ENCODE measurements around the gene TAAR5. TPM values are rescaled to one million over a fixed set of nuclear protein-coding genes. Genes with fewer than 3 reads are reported as not detected.

TAAR5 gene
- polyA plus RNA-seq, 1 donor (not counting 4 experiments of a cell fraction or from before 2014, with no cell fraction given): not detected

- DNase-seq (ENCODE audit: low read depth, low spot score) (no peak), FAIRE-seq (no peak)
- no peaks in the 10 kb centered on the region for H3K4me1 ChIP-seq (ENCODE audit: control insufficient read depth, extremely low read depth, insufficient read depth, low read length)
- no peaks in the 10 kb centered on the region for H3K36me3 ChIP-seq (ENCODE audit: control insufficient read depth in 2 of 2, extremely low read depth in 1 of 2, insufficient read depth in 2 of 2, low read length in 2 of 2)
- H4K20me1 ChIP-seq (ENCODE audit: control insufficient read depth, extremely low read depth, insufficient read depth, low read length): no peaks in the 10 kb centered on the region
- H3K27ac ChIP-seq (ENCODE audit: control insufficient read depth, insufficient read depth, low read length): no peak overlapping the region
- H3K9me1 ChIP-seq (ENCODE audit: control insufficient read depth, extremely low read depth, insufficient read depth, low read length): no peaks in the 10 kb centered on the region
- H3K27me3 ChIP-seq (ENCODE audit: control insufficient read depth, extremely low read depth, insufficient read depth, low read length): peaks cover 6% of the 10 kb centered on the region
- H3K79me2 ChIP-seq (ENCODE audit: control insufficient read depth, insufficient read depth, low read length): no peaks in the 10 kb centered on the region
- no peak for TF ChIP-seq EZH2 (IDR thresholded peaks at IDR 0.05; ENCODE audit: low read length)
- TF ChIP-seq CTCF (optimal IDR thresholded peaks at IDR 0.05 in 1 of 3, IDR thresholded peaks at IDR 0.05 in 1 of 3, conservative IDR thresholded peaks at IDR 0.05 in 1 of 3; ENCODE audit: extremely low read depth in 1 of 3, insufficient read depth in 2 of 3, low read length in 3 of 3): no peak
- H3K4me2 ChIP-seq (ENCODE audit: control insufficient read depth, extremely low read depth, insufficient read depth, low read depth, low read length): no peak overlapping the region
- dilution Hi-C loops (cut with MboI; ENCODE audit: extremely low pct_ligation_motif_present, low sequenced_read_pairs): no loop called here
- no peaks in the 10 kb centered on the region for H3K9me3 ChIP-seq (ENCODE audit: control insufficient read depth, low read depth, low read length)
- H3K9ac ChIP-seq (ENCODE audit: control insufficient read depth, extremely low read depth, insufficient read depth, low read length): no peak overlapping the region
- no peak overlapping the region for H3K4me3 ChIP-seq (ENCODE audit: control insufficient read depth in 2 of 3, extremely low read depth in 1 of 3, insufficient read depth in 2 of 3, low read depth in 1 of 3, low read length in 3 of 3)
- H2AFZ ChIP-seq (ENCODE audit: control insufficient read depth, low read length): no peak overlapping the region
Measured at GRCh38 chr6:132569170-132569569, 20.4 kb downstream of the TAAR5 start.

- Histone ChIP-seq H3K4me1 (ENCODE audit: control insufficient read depth, extremely low read depth, insufficient read depth, low read length) (no peaks in the 10 kb centered on the region), H3K79me2 (ENCODE audit: control insufficient read depth, insufficient read depth, low read length) (no peaks in the 10 kb centered on the region), H2AFZ (ENCODE audit: control insufficient read depth, low read length) (no peak overlapping the region), H4K20me1 (ENCODE audit: control insufficient read depth, extremely low read depth, insufficient read depth, low read length) (no peaks in the 10 kb centered on the region), H3K9me1 (ENCODE audit: control insufficient read depth, extremely low read depth, insufficient read depth, low read length) (no peaks in the 10 kb centered on the region), H3K9me3 (ENCODE audit: control insufficient read depth, low read depth, low read length) (no peaks in the 10 kb centered on the region), H3K27ac (ENCODE audit: control insufficient read depth, insufficient read depth, low read length) (no peak overlapping the region), H3K9ac (ENCODE audit: control insufficient read depth, extremely low read depth, insufficient read depth, low read length) (no peak overlapping the region), H3K36me3 (ENCODE audit: control insufficient read depth in 2 of 2, extremely low read depth in 1 of 2, insufficient read depth in 2 of 2, low read length in 2 of 2) (no peaks in the 10 kb centered on the region), H3K4me3 (ENCODE audit: control insufficient read depth in 2 of 3, extremely low read depth in 1 of 3, insufficient read depth in 2 of 3, low read depth in 1 of 3, low read length in 3 of 3) (no peak overlapping the region), H3K27me3 (ENCODE audit: control insufficient read depth, extremely low read depth, insufficient read depth, low read length) (peaks cover 6% of the 10 kb centered on the region), H3K4me2 (ENCODE audit: control insufficient read depth, extremely low read depth, insufficient read depth, low read depth, low read length) (no peak overlapping the region)
- DNase-seq (ENCODE audit: low read depth, low spot score) (no peak), FAIRE-seq (no peak)
- TF ChIP-seq EZH2 (IDR thresholded peaks at IDR 0.05; ENCODE audit: low read length): no peak
- no peak for TF ChIP-seq CTCF (optimal IDR thresholded peaks at IDR 0.05 in 1 of 3, IDR thresholded peaks at IDR 0.05 in 1 of 3, conservative IDR thresholded peaks at IDR 0.05 in 1 of 3; ENCODE audit: extremely low read depth in 1 of 3, insufficient read depth in 2 of 3, low read length in 3 of 3)
- dilution Hi-C loops (cut with MboI; ENCODE audit: extremely low pct_ligation_motif_present, low sequenced_read_pairs): no loop called here
Measured at GRCh38 chr6:132568611-132569010, 20.9 kb downstream of the TAAR5 start.
